CD8-positive, alpha-beta memory T cell (primary cell): ENCODE measurements around the gene PTGR3. TPM values are rescaled to one million over a fixed set of nuclear protein-coding genes. Genes with fewer than 3 reads are reported as not detected.

ENCODE experiments used
- CTCF ChIA-PET: fragments of 350-600 bp; sonication (Branson Sonifier 250); formaldehyde crosslinking; loops from one replicate; lab custom pipeline; 2021; ENCODE audit warnings: antibody characterized with exemption; lab: Charles Lee
- POLR2A ChIA-PET: fragments of 350-600 bp; sonication (Branson Sonifier 250); formaldehyde crosslinking; loops from one replicate; lab custom pipeline; 2021; ENCODE audit warnings: antibody characterized with exemption; lab: Charles Lee
- DNase-seq, 5 donors: peaks; one replicate each; pipeline versions ENCODE4 v3.0.0 to v3.0.0-alpha.2; 2020 to 2022; ENCODE audit warnings: mixed read lengths in 1 of 5
- H3K27ac ChIP-seq: one replicate; pipeline ENCODE4 v1.7.0; 2013; ENCODE audit warnings: low read depth, mild to moderate bottlenecking, low read length, moderate library complexity
- H3K27me3 ChIP-seq: 2 replicates; pipeline ENCODE4 v1.7.0; 2013; ENCODE audit warnings: low read length, mild to moderate bottlenecking; ENCODE audit not compliant: insufficient read depth, poor library complexity, severe bottlenecking
- H3K36me3 ChIP-seq: 2 replicates; pipeline ENCODE4 v1.7.0; 2013; ENCODE audit warnings: mild to moderate bottlenecking, low read length, moderate library complexity; ENCODE audit not compliant: insufficient read depth
- H3K4me1 ChIP-seq: 2 replicates; pipeline ENCODE4 v1.7.0; 2013; ENCODE audit warnings: mild to moderate bottlenecking, low read length, moderate library complexity; ENCODE audit not compliant: insufficient read depth
- H3K4me3 ChIP-seq: 2 replicates; pipeline ENCODE4 v1.7.0; 2013; ENCODE audit warnings: mild to moderate bottlenecking, low read length
- H3K9me3 ChIP-seq: 2 replicates; pipeline ENCODE4 v1.7.0; 2013; ENCODE audit warnings: mild to moderate bottlenecking, low read length
- H3K27ac Mint-ChIP-seq, 8 donors: one replicate each; pipeline ENCODE4 v1.8.0; 2020 to 2021; ENCODE audit warnings: mixed read lengths in 8 of 8, mild to moderate bottlenecking in 6 of 8, inconsistent platforms in 3 of 8, moderate library complexity in 3 of 8
- H3K27me3 Mint-ChIP-seq, 2 donors: one replicate each; pipeline ENCODE4 v1.8.0; 2020 to 2021; ENCODE audit warnings: mixed read lengths in 2 of 2, mild to moderate bottlenecking in 1 of 2, moderate library complexity in 1 of 2
- H3K36me3 Mint-ChIP-seq, 3 donors: one replicate each; pipeline ENCODE4 v1.8.0; 2020 to 2021; ENCODE audit warnings: mixed read lengths in 3 of 3, inconsistent platforms in 1 of 3, mild to moderate bottlenecking in 1 of 3
- H3K4me1 Mint-ChIP-seq, 3 donors: one replicate each; pipeline ENCODE4 v1.8.0; 2020 to 2021; ENCODE audit warnings: mixed read lengths in 3 of 3, inconsistent platforms in 1 of 3, mild to moderate bottlenecking in 1 of 3
- H3K4me3 Mint-ChIP-seq, 7 donors: one replicate each; pipeline ENCODE4 v1.8.0; 2020 to 2021; ENCODE audit warnings: mixed read lengths in 7 of 7, mild to moderate bottlenecking in 6 of 7, moderate library complexity in 4 of 7, inconsistent platforms in 2 of 7
- H3K9me3 Mint-ChIP-seq, 5 donors: one replicate each; pipeline ENCODE4 v1.8.0; 2020 to 2022; ENCODE audit warnings: mixed read lengths in 5 of 5, mild to moderate bottlenecking in 3 of 5, moderate library complexity in 2 of 5, inconsistent platforms in 1 of 5
- polyA plus RNA-seq: library from polyadenylated mRNA; unstranded; fragments of 300-500 nt; fragmentation: Illumina TruSeq; gene quantifications from one replicate; pipeline ENCODE4 v1.2.3, GENCODE V29; 2021
- total RNA-seq, 2 experiments: library from RNA; stranded (reverse); gene quantifications; one replicate each; pipeline ENCODE4 v1.2.3, GENCODE V29; 2021

PTGR3 gene
- total and polyA plus RNA-seq, 3 experiments from 2014 or later = 20.3 to 26.3 (median 25.8) TPM

GRCh38 chr18:75170022-75170789, 38.7 kb downstream of the PTGR3 start:
- H3K4me3 ChIP-seq = no peak overlapping the region
- H3K27ac ChIP-seq = no peak overlapping the region
- DNase-seq = no peak
- H3K4me1 ChIP-seq = no peaks in the 10 kb centered on the region
- no peaks in the 10 kb centered on the region for H3K27me3 ChIP-seq
- Mint-ChIP-seq H3K4me3 (no peak overlapping the region), H3K4me1 (peaks cover 2 to 9% (median 8%) of the 10 kb centered on the region in 3 donors), H3K27ac (no peak overlapping the region), H3K9me3 (no peaks in the 10 kb centered on the region), H3K27me3 (peaks cover 0 to 5% of the 10 kb centered on the region in 2 donors), H3K36me3 (no peaks in the 10 kb centered on the region)
- H3K36me3 ChIP-seq = no peaks in the 10 kb centered on the region
- CTCF ChIA-PET = no interaction called here
- H3K9me3 ChIP-seq = no peaks in the 10 kb centered on the region
- POLR2A ChIA-PET = no interaction called here

- Histone ChIP-seq H3K36me3 (no peaks in the 10 kb centered on the region), H3K27ac (no peak overlapping the region), H3K4me1 (no peaks in the 10 kb centered on the region), H3K4me3 (no peak overlapping the region), H3K9me3 (no peaks in the 10 kb centered on the region), H3K27me3 (no peaks in the 10 kb centered on the region)
- Mint-ChIP-seq H3K4me1 (peaks cover 2 to 9% (median 8%) of the 10 kb centered on the region in 3 donors), H3K9me3 (no peaks in the 10 kb centered on the region), H3K27ac (no peak overlapping the region), H3K4me3 (no peak overlapping the region), H3K27me3 (peaks cover 0 to 5% of the 10 kb centered on the region in 2 donors), H3K36me3 (no peaks in the 10 kb centered on the region)
- ChIA-PET POLR2A (no interaction called here), CTCF (no interaction called here)
- no peak for DNase-seq
These were observed 39.5 kb downstream of the PTGR3 start for GRCh38 chr18:75169411-75169810.

GRCh38 chr18:75168619-75169018, 40.3 kb downstream of the PTGR3 start:
- Histone ChIP-seq H3K36me3 (no peaks in the 10 kb centered on the region), H3K27me3 (no peaks in the 10 kb centered on the region), H3K9me3 (no peaks in the 10 kb centered on the region), H3K4me1 (no peaks in the 10 kb centered on the region), H3K4me3 (no peak overlapping the region), H3K27ac (no peak overlapping the region)
- no peak for DNase-seq
- Mint-ChIP-seq H3K36me3 (no peaks in the 10 kb centered on the region), H3K9me3 (peaks cover 0 to 2% (median 0%) of the 10 kb centered on the region in 5 donors), H3K27ac (peak overlapping the region in 1 of 8 donors; percentile 28), H3K4me3 (no peak overlapping the region), H3K27me3 (peaks cover 0 to 5% of the 10 kb centered on the region in 2 donors), H3K4me1 (peaks cover 2 to 9% (median 8%) of the 10 kb centered on the region in 3 donors)
- POLR2A ChIA-PET = no interaction called here
- CTCF ChIA-PET = no interaction called here

- DNase-seq = no peak
- POLR2A ChIA-PET = no interaction called here
- H3K36me3 ChIP-seq = no peaks in the 10 kb centered on the region
- peaks cover 0 to 2% (median 2%) of the 10 kb centered on the region in 5 donors for H3K9me3 Mint-ChIP-seq
- CTCF ChIA-PET = no interaction called here
- peaks cover 2 to 5% (median 2%) of the 10 kb centered on the region in 3 donors for H3K4me1 Mint-ChIP-seq
- H3K4me3 Mint-ChIP-seq = no peak overlapping the region
- H3K27ac ChIP-seq = no peak overlapping the region
- no peaks in the 10 kb centered on the region for H3K9me3 ChIP-seq
- H3K4me1 ChIP-seq = no peaks in the 10 kb centered on the region
- no peaks in the 10 kb centered on the region for H3K36me3 Mint-ChIP-seq
- no peak overlapping the region for H3K27ac Mint-ChIP-seq
- H3K27me3 ChIP-seq = no peaks in the 10 kb centered on the region
- no peak overlapping the region for H3K4me3 ChIP-seq
- peaks cover 0 to 5% of the 10 kb centered on the region in 2 donors for H3K27me3 Mint-ChIP-seq
These were observed 41.0 kb downstream of the PTGR3 start for GRCh38 chr18:75167759-75168618.

GRCh38 chr18:75167137-75167536, 41.8 kb downstream of the PTGR3 start:
- ChIA-PET CTCF (no interaction called here), POLR2A (no interaction called here)
- no peaks in the 10 kb centered on the region for H3K27me3 ChIP-seq
- H3K4me1 Mint-ChIP-seq = peaks cover 0 to 3% (median under 1%) of the 10 kb centered on the region in 3 donors
- no peak overlapping the region for H3K27ac ChIP-seq
- H3K27ac Mint-ChIP-seq = peak overlapping the region in 1 of 8 donors; percentile 74
- no peak overlapping the region for H3K4me3 Mint-ChIP-seq
- H3K27me3 Mint-ChIP-seq = peaks cover 0 to 5% of the 10 kb centered on the region in 2 donors
- no peaks in the 10 kb centered on the region for H3K4me1 ChIP-seq
- peaks cover 0 to 2% (median 2%) of the 10 kb centered on the region in 5 donors for H3K9me3 Mint-ChIP-seq
- H3K36me3 Mint-ChIP-seq = no peaks in the 10 kb centered on the region
- no peaks in the 10 kb centered on the region for H3K9me3 ChIP-seq
- H3K4me3 ChIP-seq = no peak overlapping the region
- no peak for DNase-seq
- H3K36me3 ChIP-seq = no peaks in the 10 kb centered on the region

- Histone ChIP-seq H3K9me3 (no peaks in the 10 kb centered on the region), H3K36me3 (no peaks in the 10 kb centered on the region), H3K4me3 (no peak overlapping the region), H3K4me1 (no peaks in the 10 kb centered on the region), H3K27me3 (no peaks in the 10 kb centered on the region), H3K27ac (no peak overlapping the region)
- Mint-ChIP-seq H3K27ac (no peak overlapping the region), H3K4me1 (peaks cover 10 to 11% (median 10%) of the 10 kb centered on the region in 3 donors), H3K9me3 (peaks cover 0 to 2% (median 2%) of the 10 kb centered on the region in 5 donors), H3K36me3 (peaks cover 0 to 2% (median 0%) of the 10 kb centered on the region in 3 donors), H3K4me3 (no peak overlapping the region), H3K27me3 (peaks cover 0 to 8% of the 10 kb centered on the region in 2 donors)
- DNase-seq = no peak
- ChIA-PET POLR2A (no interaction called here), CTCF (interaction anchor here (1.3 kb wide), 1 partner anchor 25 kb away, joined by 3 read pairs; no protein-coding TSS in a partner anchor)
These were observed 43.0 kb downstream of the PTGR3 start for GRCh38 chr18:75165926-75166325.

- no peaks in the 10 kb centered on the region for H3K4me1 ChIP-seq
- H3K9me3 ChIP-seq = no peaks in the 10 kb centered on the region
- peaks cover 10 to 11% (median 10%) of the 10 kb centered on the region in 3 donors for H3K4me1 Mint-ChIP-seq
- POLR2A ChIA-PET = no interaction called here
- H3K9me3 Mint-ChIP-seq = peaks cover 0 to 2% (median 2%) of the 10 kb centered on the region in 5 donors
- peaks cover 0 to 2% (median 0%) of the 10 kb centered on the region in 3 donors for H3K36me3 Mint-ChIP-seq
- peak overlapping the region in 1 of 8 donors; percentile 40 for H3K27ac Mint-ChIP-seq
- no peak for DNase-seq
- no peak overlapping the region for H3K4me3 Mint-ChIP-seq
- no peak overlapping the region for H3K27ac ChIP-seq
- CTCF ChIA-PET = no interaction called here
- no peak overlapping the region for H3K4me3 ChIP-seq
- peaks cover 0 to 10% of the 10 kb centered on the region in 2 donors for H3K27me3 Mint-ChIP-seq
- no peaks in the 10 kb centered on the region for H3K36me3 ChIP-seq
- no peaks in the 10 kb centered on the region for H3K27me3 ChIP-seq
These were observed 44.5 kb downstream of the PTGR3 start for GRCh38 chr18:75164479-75164878.

- H3K4me3 ChIP-seq = no peak overlapping the region
- ChIA-PET POLR2A (no interaction called here), CTCF (no interaction called here)
- no peaks in the 10 kb centered on the region for H3K36me3 ChIP-seq
- H3K4me1 Mint-ChIP-seq = peaks cover 10 to 11% (median 10%) of the 10 kb centered on the region in 3 donors
- no peaks in the 10 kb centered on the region for H3K4me1 ChIP-seq
- H3K27ac Mint-ChIP-seq = no peak overlapping the region
- no peak overlapping the region for H3K27ac ChIP-seq
- peaks cover 0 to 10% of the 10 kb centered on the region in 2 donors for H3K27me3 Mint-ChIP-seq
- peaks cover 0 to 2% (median 2%) of the 10 kb centered on the region in 5 donors for H3K9me3 Mint-ChIP-seq
- no peak for DNase-seq
- no peaks in the 10 kb centered on the region for H3K27me3 ChIP-seq
- peaks cover 0 to 2% (median 0%) of the 10 kb centered on the region in 3 donors for H3K36me3 Mint-ChIP-seq
- no peak overlapping the region for H3K4me3 Mint-ChIP-seq
- no peaks in the 10 kb centered on the region for H3K9me3 ChIP-seq
These were observed 45.2 kb downstream of the PTGR3 start for GRCh38 chr18:75163736-75164135.
